Mesenchymal stem cell (in vitro differentiated cells and primary cell): Measurements from ENCODE around the gene ADGRG1.

Experiments
- DNase-seq: peaks from one replicate; pipeline ENCODE4 v3.0.0-alpha.2; 2013
- H2AFZ ChIP-seq: one replicate; pipeline ENCODE4 v1.6.1; 2013; ENCODE audit warnings: low read depth, mild to moderate bottlenecking, control low read depth, inconsistent platforms, low read length, moderate library complexity
- H2AK5ac ChIP-seq: 2 replicates; pipeline ENCODE4 v1.6.1; 2013; ENCODE audit warnings: low read length, moderate library complexity, mild to moderate bottlenecking, inconsistent platforms; ENCODE audit not compliant: severe bottlenecking
- H2BK120ac ChIP-seq: one replicate; pipeline ENCODE4 v1.6.1; 2013; ENCODE audit warnings: low read depth, mild to moderate bottlenecking, inconsistent platforms, low read length, moderate library complexity
- H2BK12ac ChIP-seq, 2 experiments: one replicate each; pipeline ENCODE4 v1.6.1; 2013; ENCODE audit warnings: inconsistent platforms in 2 of 2, low read length in 2 of 2, mild to moderate bottlenecking in 2 of 2, moderate library complexity in 2 of 2, control low read depth in 1 of 2
- H2BK15ac ChIP-seq: one replicate; pipeline ENCODE4 v1.6.1; 2013; ENCODE audit warnings: mild to moderate bottlenecking, low read depth, inconsistent platforms; ENCODE audit not compliant: poor library complexity, severe bottlenecking
- H2BK5ac ChIP-seq: 2 replicates; pipeline ENCODE4 v1.6.1; 2013; ENCODE audit warnings: low read depth, mild to moderate bottlenecking, low read length, control low read depth, inconsistent platforms; ENCODE audit not compliant: poor library complexity, severe bottlenecking
- H3K14ac ChIP-seq, 2 experiments: one replicate each; pipeline ENCODE4 v1.6.1; 2013; ENCODE audit warnings: inconsistent platforms in 2 of 2, low read length in 2 of 2, control low read depth in 1 of 2, mild to moderate bottlenecking in 1 of 2, moderate library complexity in 1 of 2
- H3K18ac ChIP-seq, 2 experiments: one replicate each; pipeline ENCODE4 v1.6.1; 2013; ENCODE audit warnings: inconsistent platforms in 2 of 2, low read length in 2 of 2, control low read depth in 1 of 2, low read depth in 1 of 2, mild to moderate bottlenecking in 1 of 2
- H3K23ac ChIP-seq, 2 experiments: one replicate each; pipeline ENCODE4 v1.6.1; 2013; ENCODE audit warnings: inconsistent platforms in 2 of 2, low read length in 2 of 2, mild to moderate bottlenecking in 2 of 2, moderate library complexity in 2 of 2, control low read depth in 1 of 2
- H3K27ac ChIP-seq: 2 replicates; pipeline ENCODE4 v1.5.1; 2013; ENCODE audit warnings: mild to moderate bottlenecking, moderate library complexity, low read length, control low read depth, inconsistent platforms; ENCODE audit not compliant: poor library complexity, severe bottlenecking
- H3K27me3 ChIP-seq, 2 experiments: 2 replicates each; pipeline versions ENCODE4 v1.6.1 to v1.7.0; 2013; ENCODE audit warnings: low read length in 2 of 2, mild to moderate bottlenecking in 2 of 2, moderate library complexity in 2 of 2, control low read depth in 1 of 2, inconsistent platforms in 1 of 2; ENCODE audit not compliant: control insufficient read depth in 1 of 2, insufficient read depth in 1 of 2
- H3K36me3 ChIP-seq, 2 experiments: 2 replicates each; pipeline versions ENCODE4 v1.6.1 to v1.7.0; 2013; ENCODE audit warnings: low read length in 2 of 2, control low read depth in 1 of 2, inconsistent platforms in 1 of 2, low read depth in 1 of 2, mild to moderate bottlenecking in 1 of 2; ENCODE audit not compliant: insufficient read depth in 2 of 2, control insufficient read depth in 1 of 2
- H3K4ac ChIP-seq, 2 experiments: one replicate each; pipeline ENCODE4 v1.6.1; 2013; ENCODE audit warnings: inconsistent platforms in 2 of 2, low read length in 2 of 2, mild to moderate bottlenecking in 2 of 2, moderate library complexity in 2 of 2, control low read depth in 1 of 2, low read depth in 1 of 2
- H3K4me1 ChIP-seq: 2 replicates; pipeline ENCODE4 v1.6.1; 2013; ENCODE audit warnings: low read depth, low read length, control low read depth; ENCODE audit not compliant: control insufficient read depth, insufficient read depth
- H3K4me2 ChIP-seq: 2 replicates; pipeline ENCODE4 v1.6.1; 2013; ENCODE audit warnings: low read length, mild to moderate bottlenecking, inconsistent platforms; ENCODE audit not compliant: poor library complexity, severe bottlenecking
- H3K4me3 ChIP-seq, 2 experiments: 2 replicates each; pipeline versions ENCODE4 v1.5.1 to v1.7.0; 2013; ENCODE audit warnings: low read length in 2 of 2, mild to moderate bottlenecking in 2 of 2, control low read depth in 1 of 2, low read depth in 1 of 2; ENCODE audit not compliant: insufficient read depth in 1 of 2
- H3K79me1 ChIP-seq: replicated peaks from 2 replicates; pipeline ENCODE4 v1.6.1; 2013; ENCODE audit warnings: mild to moderate bottlenecking, control low read depth, low read length, inconsistent platforms; ENCODE audit not compliant: poor library complexity, severe bottlenecking
- H3K9ac ChIP-seq: 2 replicates; pipeline ENCODE4 v1.7.0; 2013; ENCODE audit warnings: mild to moderate bottlenecking, low read length, moderate library complexity
- H3K9me3 ChIP-seq: 2 replicates; pipeline ENCODE4 v1.7.0; 2013; ENCODE audit warnings: mild to moderate bottlenecking, low read length; ENCODE audit not compliant: control insufficient read depth
- H4K8ac ChIP-seq: one replicate; pipeline ENCODE4 v1.6.1; 2013; ENCODE audit warnings: inconsistent platforms, mild to moderate bottlenecking, low read length, moderate library complexity
- H4K91ac ChIP-seq: one replicate; pipeline ENCODE4 v1.6.1; 2013; ENCODE audit warnings: mild to moderate bottlenecking, low read length, inconsistent platforms
- WGBS: methylation state at CpG from one replicate; pipeline ENCODE4 v1.1.7; 2013; ENCODE audit warnings: mixed read lengths; 5-methylcytosine and 5-hydroxymethylcytosine counted together

The ADGRG1 gene

GRCh38 chr16:57632568-57632967 is 4.1 kb downstream of the ADGRG1 start:
- Histone ChIP-seq H4K91ac (no peak overlapping the region), H2BK5ac (no peak overlapping the region), H3K14ac (no peak overlapping the region), H4K8ac (no peak overlapping the region), H2BK12ac (no peak overlapping the region), H3K27ac (no peak overlapping the region), H3K4me3 (no peak overlapping the region), H3K79me1 (peaks cover 25% of the 10 kb centered on the region), H3K4me1 (peaks cover 80% of the 10 kb centered on the region), H2AFZ (no peak overlapping the region), H2BK15ac (no peak overlapping the region), H2AK5ac (no peak overlapping the region), H3K9ac (no peak overlapping the region), H3K4me2 (no peak overlapping the region), H2BK120ac (no peak overlapping the region), H3K9me3 (no peaks in the 10 kb centered on the region), H3K4ac (no peak overlapping the region), H3K23ac (no peak overlapping the region), H3K27me3 (no peaks in the 10 kb centered on the region), H3K18ac (no peak overlapping the region), H3K36me3 (peaks cover 0 to 30% of the 10 kb centered on the region in 2 experiments)
- no peak for DNase-seq
- 93% methylated on average over 15 of the region's 15 CpGs for WGBS

DNA sequence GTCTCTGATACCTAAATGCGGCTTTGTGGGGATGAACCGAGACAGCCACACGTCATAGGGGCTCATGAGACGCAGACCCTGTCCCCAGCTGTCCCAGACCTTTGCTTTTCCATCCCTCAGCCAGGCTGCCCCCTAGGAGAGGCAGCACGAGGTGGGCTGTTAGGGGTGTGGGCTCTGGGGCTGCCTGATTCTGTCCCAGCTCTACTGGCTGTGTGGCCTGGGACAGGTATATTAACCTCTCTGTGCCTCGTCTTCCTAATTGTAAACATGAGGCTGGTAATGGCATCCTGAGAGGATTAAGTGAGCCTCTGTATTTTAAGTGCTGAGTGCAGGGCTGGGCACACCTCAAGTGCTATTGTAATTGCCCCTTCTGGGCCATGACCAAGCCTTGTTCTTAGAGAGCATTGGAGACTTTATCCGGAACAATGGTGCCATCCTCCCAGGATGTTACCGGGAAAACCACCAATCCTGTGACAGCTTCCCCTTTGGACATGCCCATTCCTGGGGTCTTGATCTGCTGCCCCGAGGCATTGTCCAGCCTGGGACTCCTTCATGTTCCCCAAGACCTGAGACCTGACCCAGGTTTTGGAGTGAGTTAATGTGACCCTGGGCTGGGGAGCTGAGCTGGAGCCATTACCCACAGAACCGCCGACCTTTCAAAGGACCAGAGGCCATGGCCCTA is 5.1 kb downstream of the ADGRG1 start:
- peaks cover 30% of the 10 kb centered on the region for H3K79me1 ChIP-seq
- H2BK15ac ChIP-seq: no peak overlapping the region
- peaks cover 0 to 32% of the 10 kb centered on the region in 2 experiments for H3K36me3 ChIP-seq
- no peak overlapping the region for H3K4me3 ChIP-seq
- DNase-seq: no peak
- no peak overlapping the region for H3K14ac ChIP-seq
- WGBS: 92% methylated on average over 11 of the region's 11 CpGs
- H4K91ac ChIP-seq: no peak overlapping the region
- H4K8ac ChIP-seq: no peak overlapping the region
- H2AK5ac ChIP-seq: peak overlapping the region; percentile 11
- no peak overlapping the region for H3K4ac ChIP-seq
- peaks cover 74% of the 10 kb centered on the region for H3K4me1 ChIP-seq
- H3K18ac ChIP-seq: no peak overlapping the region
- no peak overlapping the region for H2BK120ac ChIP-seq
- peak overlapping the region in 1 of 2 experiments; percentile 4 for H2BK12ac ChIP-seq
- H3K27me3 ChIP-seq: no peaks in the 10 kb centered on the region
- H2AFZ ChIP-seq: no peak overlapping the region
- no peak overlapping the region for H3K23ac ChIP-seq
- no peaks in the 10 kb centered on the region for H3K9me3 ChIP-seq
- H2BK5ac ChIP-seq: no peak overlapping the region
- H3K4me2 ChIP-seq: no peak overlapping the region
- H3K27ac ChIP-seq: no peak overlapping the region
- H3K9ac ChIP-seq: no peak overlapping the region

DNA sequence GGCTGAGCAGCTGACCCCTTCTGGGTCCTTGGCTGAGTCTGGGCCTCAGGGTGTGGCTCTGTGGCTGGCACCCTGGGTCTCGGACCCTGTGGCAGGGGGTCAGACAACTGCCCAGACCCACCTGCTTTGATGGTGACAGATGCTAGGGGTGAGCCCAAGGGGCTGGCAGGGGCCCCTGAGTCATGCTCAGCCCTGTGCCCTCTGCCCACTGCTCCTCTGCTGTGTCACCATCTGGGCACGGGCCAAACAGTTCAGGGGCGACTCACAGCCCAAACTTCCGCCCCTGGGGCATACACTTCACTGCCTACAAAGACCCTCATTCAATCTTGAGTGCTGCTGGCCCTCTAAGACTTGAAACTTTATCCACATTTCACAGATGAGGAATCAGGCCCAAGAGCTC is 5.7 kb downstream of the ADGRG1 start:
- Histone ChIP-seq H3K18ac (no peak overlapping the region), H3K9ac (no peak overlapping the region), H2AK5ac (peak overlapping the region; percentile 11), H4K8ac (no peak overlapping the region), H2AFZ (no peak overlapping the region), H3K4me2 (no peak overlapping the region), H2BK5ac (no peak overlapping the region), H3K27ac (no peak overlapping the region), H3K79me1 (peaks cover 29% of the 10 kb centered on the region), H3K27me3 (no peaks in the 10 kb centered on the region), H3K4me1 (peaks cover 69% of the 10 kb centered on the region), H3K36me3 (peaks cover 0 to 33% of the 10 kb centered on the region in 2 experiments), H2BK120ac (no peak overlapping the region), H3K4me3 (no peak overlapping the region), H3K4ac (no peak overlapping the region), H3K23ac (no peak overlapping the region), H3K9me3 (no peaks in the 10 kb centered on the region), H3K14ac (no peak overlapping the region), H4K91ac (no peak overlapping the region), H2BK15ac (no peak overlapping the region), H2BK12ac (peak overlapping the region in 1 of 2 experiments; percentile 15)
- 26% methylated on average over 4 of the region's 4 CpGs for WGBS
- peak; percentile 29 for DNase-seq

DNA sequence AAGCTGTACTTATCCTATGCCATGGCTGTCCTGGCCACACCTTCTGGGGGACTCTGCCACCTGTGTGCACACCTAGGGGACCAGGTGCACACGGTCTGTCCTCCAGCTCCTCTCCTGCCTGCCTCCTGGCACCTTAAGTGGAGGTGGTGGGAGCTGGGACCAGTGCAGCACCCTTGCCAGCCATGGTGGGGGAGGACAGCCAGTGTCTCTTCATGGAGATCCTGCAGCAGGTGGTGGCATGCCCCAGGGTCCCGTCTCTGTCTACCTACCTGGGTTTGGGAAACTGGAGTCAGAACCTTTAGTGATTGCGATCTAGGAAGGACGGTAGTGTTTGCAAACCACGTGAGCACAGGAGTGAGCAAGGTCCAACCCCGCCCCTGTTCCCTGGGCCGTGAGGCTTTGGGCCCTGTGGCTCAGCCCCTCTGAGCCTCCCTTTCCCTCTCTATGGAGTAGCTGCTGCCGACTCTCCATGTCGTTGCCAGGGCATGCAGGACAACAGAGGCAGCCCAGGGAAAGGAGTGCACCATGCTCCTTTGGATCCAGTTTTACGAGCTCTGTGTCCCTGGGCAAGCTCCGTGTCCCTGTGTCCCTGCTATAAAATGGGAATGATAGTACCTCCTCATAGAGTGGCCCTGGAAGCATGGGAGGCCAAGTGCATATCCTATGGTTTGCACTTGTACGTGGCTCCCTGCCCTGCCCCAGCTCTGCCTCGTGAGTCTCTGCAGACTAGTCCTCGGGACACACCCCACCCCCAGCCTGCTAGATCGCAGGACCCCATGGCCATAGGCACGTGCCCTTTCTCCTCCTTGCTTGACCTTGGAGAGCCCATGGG is 7.1 kb downstream of the ADGRG1 start:
- DNase-seq: no peak
- 83% methylated on average over 16 of the region's 16 CpGs for WGBS

More for the DNA sequence above, 7.1 kb downstream of the ADGRG1 start:
- Histone ChIP-seq H4K8ac (no peak overlapping the region), H3K27me3 (no peaks in the 10 kb centered on the region), H3K14ac (peak overlapping the region in 1 of 2 experiments; percentile 22), H2BK5ac (no peak overlapping the region), H2BK15ac (no peak overlapping the region), H4K91ac (no peak overlapping the region), H3K18ac (no peak overlapping the region), H2BK12ac (no peak overlapping the region), H3K4me1 (peaks cover 58% of the 10 kb centered on the region), H2AK5ac (no peak overlapping the region), H2BK120ac (no peak overlapping the region), H3K79me1 (peaks cover 28% of the 10 kb centered on the region), H3K9me3 (no peaks in the 10 kb centered on the region), H3K36me3 (peaks cover 0 to 45% of the 10 kb centered on the region in 2 experiments), H2AFZ (no peak overlapping the region), H3K23ac (no peak overlapping the region), H3K27ac (no peak overlapping the region), H3K4me2 (no peak overlapping the region), H3K9ac (no peak overlapping the region), H3K4me3 (no peak overlapping the region), H3K4ac (no peak overlapping the region)
